ENCODE data around the gene CNTN5. TPM values are rescaled to one million over a fixed set of nuclear protein-coding genes. Genes with fewer than 3 reads are reported as not detected.

CNTN5 gene
- total and polyA plus RNA-seq, 2 donors (not counting 1 experiment from before 2014, with no cell fraction given) = 0.17 TPM; not detected in 1

DNA sequence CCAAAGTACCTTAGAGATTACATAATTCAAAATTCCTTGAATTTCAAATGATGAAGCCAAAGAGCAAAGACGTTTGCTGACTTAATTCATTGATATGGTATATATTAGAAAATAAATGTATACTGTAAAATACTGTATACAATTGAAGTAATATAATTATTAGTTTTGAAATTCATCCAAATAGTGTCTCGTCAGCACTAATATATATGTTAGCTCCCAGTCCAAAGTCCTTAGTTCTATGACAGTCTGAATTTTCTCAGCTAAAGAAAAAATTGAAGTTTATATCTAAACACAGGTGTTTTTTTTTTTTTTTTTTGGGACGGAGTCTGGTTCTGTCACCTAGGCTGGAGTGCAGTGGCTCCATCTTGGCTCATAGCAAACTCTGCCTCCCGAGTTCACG is 431.3 kb downstream of the CNTN5 start:
- Histone ChIP-seq H3K4me3 (replicated peaks in 1 of 4; ENCODE audit: control extremely low read depth in 1 of 4, insufficient read depth in 1 of 4, low read depth in 3 of 4, low read length in 4 of 4) (no peak overlapping the region), H2AFZ (ENCODE audit: low read length) (no peak overlapping the region), H3K27ac (ENCODE audit: insufficient read depth, low read length) (no peak overlapping the region), H3K4me1 (ENCODE audit: control insufficient read depth, extremely low read depth, insufficient read depth, low read length) (no peaks in the 10 kb centered on the region), H3K9ac (ENCODE audit: insufficient read depth, low read length) (no peak overlapping the region), H4K20me1 (ENCODE audit: control insufficient read depth, extremely low read depth, insufficient read depth, low read length) (no peaks in the 10 kb centered on the region), H3K79me2 (ENCODE audit: control insufficient read depth, insufficient read depth, low read length) (no peaks in the 10 kb centered on the region), H3K36me3 (ENCODE audit: control insufficient read depth, insufficient read depth, low read length) (no peaks in the 10 kb centered on the region), H3K4me2 (ENCODE audit: extremely low read depth, insufficient read depth, low read length) (no peak overlapping the region), H3K9me3 (ENCODE audit: control insufficient read depth, insufficient read depth, low read depth, low read length) (no peaks in the 10 kb centered on the region), H3K27me3 (ENCODE audit: control insufficient read depth, insufficient read depth, low read length) (no peaks in the 10 kb centered on the region)
- no peak for TF ChIP-seq EZH2 (IDR thresholded peaks at IDR 0.05; ENCODE audit: low read length, missing control alignments)
- TF ChIP-seq, protein P1, sequence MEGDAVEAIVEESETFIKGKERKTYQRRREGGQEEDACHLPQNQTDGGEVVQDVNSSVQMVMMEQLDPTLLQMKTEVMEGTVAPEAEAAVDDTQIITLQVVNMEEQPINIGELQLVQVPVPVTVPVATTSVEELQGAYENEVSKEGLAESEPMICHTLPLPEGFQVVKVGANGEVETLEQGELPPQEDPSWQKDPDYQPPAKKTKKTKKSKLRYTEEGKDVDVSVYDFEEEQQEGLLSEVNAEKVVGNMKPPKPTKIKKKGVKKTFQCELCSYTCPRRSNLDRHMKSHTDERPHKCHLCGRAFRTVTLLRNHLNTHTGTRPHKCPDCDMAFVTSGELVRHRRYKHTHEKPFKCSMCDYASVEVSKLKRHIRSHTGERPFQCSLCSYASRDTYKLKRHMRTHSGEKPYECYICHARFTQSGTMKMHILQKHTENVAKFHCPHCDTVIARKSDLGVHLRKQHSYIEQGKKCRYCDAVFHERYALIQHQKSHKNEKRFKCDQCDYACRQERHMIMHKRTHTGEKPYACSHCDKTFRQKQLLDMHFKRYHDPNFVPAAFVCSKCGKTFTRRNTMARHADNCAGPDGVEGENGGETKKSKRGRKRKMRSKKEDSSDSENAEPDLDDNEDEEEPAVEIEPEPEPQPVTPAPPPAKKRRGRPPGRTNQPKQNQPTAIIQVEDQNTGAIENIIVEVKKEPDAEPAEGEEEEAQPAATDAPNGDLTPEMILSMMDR (conservative IDR thresholded peaks at IDR 0.05 in 1 of 2, IDR thresholded peaks at IDR 0.05 in 1 of 2; ENCODE audit: low read depth in 1 of 2, low read length in 2 of 2) = no peak
- no peak for DNase-seq (ENCODE audit: low read depth in 2 of 2)

DNA sequence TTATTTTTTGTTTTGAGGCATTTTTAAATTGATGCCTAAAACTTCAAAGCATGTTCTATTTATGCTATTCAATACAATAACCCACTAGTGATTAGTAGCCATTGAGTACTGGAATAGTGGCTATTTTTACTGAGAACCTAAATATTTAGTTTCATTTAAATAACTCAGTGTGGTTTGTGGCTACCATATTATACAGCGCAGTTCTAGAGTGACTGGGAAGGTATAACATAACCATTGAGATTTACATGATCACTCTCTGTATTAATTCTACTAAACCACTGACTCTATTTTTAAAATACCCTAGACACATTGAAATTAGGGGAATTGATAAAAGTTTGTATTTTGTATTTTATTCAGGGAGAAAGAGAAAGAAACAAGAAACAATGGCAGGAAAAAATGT is 441.2 kb downstream of the CNTN5 start:
- Histone ChIP-seq H3K27ac (ENCODE audit: insufficient read depth, low read length) (no peak overlapping the region), H2AFZ (ENCODE audit: low read length) (no peak overlapping the region), H3K79me2 (ENCODE audit: control insufficient read depth, insufficient read depth, low read length) (no peaks in the 10 kb centered on the region), H3K27me3 (ENCODE audit: control insufficient read depth, insufficient read depth, low read length) (no peaks in the 10 kb centered on the region), H3K4me3 (replicated peaks in 1 of 4; ENCODE audit: control extremely low read depth in 1 of 4, insufficient read depth in 1 of 4, low read depth in 3 of 4, low read length in 4 of 4) (no peak overlapping the region), H3K36me3 (ENCODE audit: control insufficient read depth, insufficient read depth, low read length) (no peaks in the 10 kb centered on the region), H3K9ac (ENCODE audit: insufficient read depth, low read length) (no peak overlapping the region), H3K4me2 (ENCODE audit: extremely low read depth, insufficient read depth, low read length) (no peak overlapping the region), H3K9me3 (ENCODE audit: control insufficient read depth, insufficient read depth, low read depth, low read length) (no peaks in the 10 kb centered on the region), H3K4me1 (ENCODE audit: control insufficient read depth, extremely low read depth, insufficient read depth, low read length) (no peaks in the 10 kb centered on the region), H4K20me1 (ENCODE audit: control insufficient read depth, extremely low read depth, insufficient read depth, low read length) (no peaks in the 10 kb centered on the region)
- TF ChIP-seq EZH2 (IDR thresholded peaks at IDR 0.05; ENCODE audit: low read length, missing control alignments) = no peak
- TF ChIP-seq, protein P1 (conservative IDR thresholded peaks at IDR 0.05 in 1 of 2, IDR thresholded peaks at IDR 0.05 in 1 of 2; ENCODE audit: low read depth in 1 of 2, low read length in 2 of 2) = no peak
- no peak for DNase-seq (ENCODE audit: low read depth in 2 of 2)

DNA sequence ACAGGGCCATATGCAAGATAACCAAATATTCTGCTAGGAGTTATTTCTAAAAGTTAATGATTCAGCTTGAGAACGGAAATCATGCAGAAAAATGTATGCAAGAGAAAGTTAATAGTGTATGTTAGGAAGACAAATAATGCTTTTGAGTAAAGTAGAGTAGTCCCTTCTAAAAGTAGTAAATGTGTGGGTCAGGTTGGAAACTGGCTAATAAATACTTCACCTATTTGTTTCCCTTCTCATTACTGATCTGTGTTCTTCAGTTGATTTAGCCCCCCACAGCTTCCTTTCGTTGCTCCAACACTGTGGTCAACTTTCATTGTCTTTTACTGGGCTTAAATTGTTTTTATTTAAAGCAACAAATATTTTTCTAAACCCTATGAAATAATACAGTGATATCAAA is 444.2 kb downstream of the CNTN5 start:
- no peaks in the 10 kb centered on the region for H4K20me1 ChIP-seq (ENCODE audit: control insufficient read depth, extremely low read depth, insufficient read depth, low read length)
- no peak overlapping the region for H3K27ac ChIP-seq (ENCODE audit: insufficient read depth, low read length)
- no peak overlapping the region for H3K4me3 ChIP-seq (replicated peaks in 1 of 4; ENCODE audit: control extremely low read depth in 1 of 4, insufficient read depth in 1 of 4, low read depth in 3 of 4, low read length in 4 of 4)
- DNase-seq (ENCODE audit: low read depth in 2 of 2) = no peak
- no peak for TF ChIP-seq EZH2 (IDR thresholded peaks at IDR 0.05; ENCODE audit: low read length, missing control alignments)
- TF ChIP-seq, protein P1 (conservative IDR thresholded peaks at IDR 0.05 in 1 of 2, IDR thresholded peaks at IDR 0.05 in 1 of 2; ENCODE audit: low read depth in 1 of 2, low read length in 2 of 2) = no peak
- H3K27me3 ChIP-seq (ENCODE audit: control insufficient read depth, insufficient read depth, low read length) = no peaks in the 10 kb centered on the region
- no peaks in the 10 kb centered on the region for H3K79me2 ChIP-seq (ENCODE audit: control insufficient read depth, insufficient read depth, low read length)
- H3K9me3 ChIP-seq (ENCODE audit: control insufficient read depth, insufficient read depth, low read depth, low read length) = no peaks in the 10 kb centered on the region
- no peak overlapping the region for H3K9ac ChIP-seq (ENCODE audit: insufficient read depth, low read length)
- H2AFZ ChIP-seq (ENCODE audit: low read length) = no peak overlapping the region
- no peaks in the 10 kb centered on the region for H3K4me1 ChIP-seq (ENCODE audit: control insufficient read depth, extremely low read depth, insufficient read depth, low read length)
- H3K4me2 ChIP-seq (ENCODE audit: extremely low read depth, insufficient read depth, low read length) = no peak overlapping the region
- no peaks in the 10 kb centered on the region for H3K36me3 ChIP-seq (ENCODE audit: control insufficient read depth, insufficient read depth, low read length)
